GM12878 (cell line): ENCODE measurements around the gene PLPP3. TPM values are rescaled to one million over a fixed set of nuclear protein-coding genes. Genes with fewer than 3 reads are reported as not detected.
A peak's percentile ranks its signal among the peaks of the same experiment; 100 is the strongest.

Experiments
- ATAC-seq: fragments of 200-7000 bp; cut with Tn5 transposase; 3 replicates; pipeline ENCODE4 v1.9.1; 2020; ENCODE audit warnings: mild to moderate bottlenecking, moderate library complexity
- BruUV-seq: library from RNA; stranded (reverse); fragments of 400-500 nt; replicated peaks from 2 replicates; lab custom pipeline; 2021; lab: Mats Ljungman, UMichigan
- CTCF ChIA-PET: fragments of 300-600 bp; sonication (Branson Sonifier 250); formaldehyde crosslinking; extraction: SDS; loops from one replicate; lab custom pipeline; 2021; ENCODE audit warnings: inconsistent platforms; lab: Yijun Ruan, JAX
- POLR2A ChIA-PET: fragments of 350-600 bp; formaldehyde crosslinking; extraction: SDS; loops from one replicate; lab custom pipeline; 2021; ENCODE audit warnings: inconsistent platforms; lab: Charles Lee
- RAD21 ChIA-PET: fragments of 300-600 bp; sonication (Branson Sonifier 250); formaldehyde crosslinking; loops from one replicate; lab custom pipeline; 2023; ENCODE audit warnings: antibody characterized with exemption; ENCODE audit not compliant: unreplicated experiment; lab: Charles Lee
- SMC1A ChIA-PET: fragments of 300-600 bp; sonication (Branson Sonifier 250); formaldehyde crosslinking; loops from one replicate; lab custom pipeline; 2023; ENCODE audit not compliant: unreplicated experiment, uncharacterized antibody; lab: Charles Lee
- DNase-seq: peaks from one replicate; pipeline ENCODE4 v3.0.0-alpha.2; 2011; ENCODE audit warnings: low read depth, low spot score
- FAIRE-seq: peaks from 3 replicates; lab custom pipeline; 2011; peaks lifted over from hg19 to GRCh38; lab: Jason Lieb, UNC
- H2AFZ ChIP-seq: 2 replicates; pipeline ENCODE4 v1.6.0; 2011; ENCODE audit warnings: low read depth, low read length, control low read depth; ENCODE audit not compliant: control insufficient read depth
- H3K27ac ChIP-seq: 2 replicates; pipeline ENCODE4 v1.5.1; 2011; ENCODE audit warnings: control low read depth; ENCODE audit not compliant: control insufficient read depth, insufficient read depth
- H3K27me3 ChIP-seq, 2 experiments: replicated peaks in 1 of 2; 2 replicates each; pipeline versions ENCODE4 v1.6.0 to v1.6.1; 2011; ENCODE audit warnings: low read length in 1 of 2; ENCODE audit not compliant: control insufficient read depth in 2 of 2, insufficient read depth in 2 of 2
- H3K36me3 ChIP-seq, 2 experiments: 2 replicates each; pipeline ENCODE4 v1.5.1; 2011; ENCODE audit warnings: low read length in 1 of 2; ENCODE audit not compliant: control insufficient read depth in 2 of 2, insufficient read depth in 2 of 2
- H3K4me1 ChIP-seq: 2 replicates; pipeline ENCODE4 v1.6.1; 2011; ENCODE audit warnings: mild to moderate bottlenecking, low read length, moderate library complexity, mixed read lengths; ENCODE audit not compliant: control insufficient read depth, insufficient read depth
- H3K4me2 ChIP-seq: 2 replicates; pipeline ENCODE4 v1.6.0; 2011; ENCODE audit warnings: control low read depth; ENCODE audit not compliant: control insufficient read depth, insufficient read depth
- H3K4me3 ChIP-seq: fragments of 200-600 bp; sonication (generic); 2 replicates; pipeline ENCODE4 v1.5.1; 2016
- H3K79me2 ChIP-seq: 2 replicates; pipeline ENCODE4 v1.6.0; 2011; ENCODE audit warnings: low read length; ENCODE audit not compliant: control insufficient read depth, insufficient read depth
- H3K9ac ChIP-seq: 2 replicates; pipeline ENCODE4 v1.8.0; 2011; ENCODE audit warnings: low read length, control low read depth, mixed read lengths; ENCODE audit not compliant: control insufficient read depth, insufficient read depth
- H3K9me3 ChIP-seq: replicated peaks from 3 replicates; pipeline ENCODE4 v1.5.1; 2011; ENCODE audit warnings: mild to moderate bottlenecking, low read length; ENCODE audit not compliant: control insufficient read depth, insufficient read depth
- H4K20me1 ChIP-seq: 2 replicates; pipeline ENCODE4 v1.6.0; 2011; ENCODE audit not compliant: control insufficient read depth, insufficient read depth
- BMI1 ChIP-seq: fragments of 450-650 bp; IDR thresholded peaks from 2 replicates; pipeline ENCODE4 v1.6.1; 2016; ENCODE audit warnings: mild to moderate bottlenecking, moderate library complexity, borderline replicate concordance
- JUNB ChIP-seq: IDR thresholded peaks from 2 replicates; pipeline ENCODE4 v1.6.1; 2016; ENCODE audit warnings: antibody characterized with exemption, mild to moderate bottlenecking
- KLF5 ChIP-seq: fragments of 450-650 bp; IDR thresholded peaks from 2 replicates; pipeline ENCODE4 v1.6.1; 2014; ENCODE audit warnings: mild to moderate bottlenecking; ENCODE audit not compliant: partially characterized antibody
- SREBF1 ChIP-seq: IDR thresholded peaks from 2 replicates; pipeline ENCODE4 v1.6.1; 2012; ENCODE audit warnings: mild to moderate bottlenecking, low read length
- ZNF384 ChIP-seq: IDR thresholded peaks from 2 replicates; pipeline ENCODE4 v1.6.1; 2012; ENCODE audit warnings: low read depth, mild to moderate bottlenecking, low read length, improper control_type of control experiment, borderline replicate concordance
- ZSCAN29 ChIP-seq: fragments of 450-650 bp; IDR thresholded peaks from 2 replicates; pipeline ENCODE4 v1.6.1; 2017; ENCODE audit warnings: mild to moderate bottlenecking, moderate library complexity
- WGBS: methylation state at CpG from one replicate; pipeline ENCODE4 v1.1.6; 2016; ENCODE audit warnings: low lambda C conversion rate; ENCODE audit not compliant: insufficient replicate concordance, insufficient coverage; ENCODE audit errors: missing lambda C conversion rate; 5-methylcytosine and 5-hydroxymethylcytosine counted together
- in situ Hi-C: fragments of 300-500 bp; cut with MboI; formaldehyde crosslinking; loops from 9 replicates; pipeline ENCODE4 v1.14.3; 2018; ENCODE audit warnings: mixed read lengths
- intact Hi-C: fragments of 100-400 bp; cut with micrococcal nuclease; formaldehyde crosslinking; loops from one replicate; pipeline ENCODE4 v1.14.2; 2022; ENCODE audit not compliant: unreplicated experiment
- polyA plus RNA-seq, 11 experiments: library from polyadenylated mRNA; depleted of rRNA in 4 of 11; unstranded in 6 of 11; stranded (reverse) in 5 of 11; fragments of >200 nt; fragmentation: Nextera tagmentation in 4 of 11; fragmentation: Illumina TruSeq in 1 of 11; extraction: Ambion mirVana in 4 of 11; extraction: Trizol in 1 of 11; gene quantifications; 1 replicate in 1 of 11; 2 replicates in 10 of 11; pipeline versions ENCODE4 v1.2.1 to v1.2.3, GENCODE V29; 2011 to 2016; ENCODE audit warnings: inconsistent platforms in 2 of 11, missing spikeins in 2 of 11, low read depth in 1 of 11
- total RNA-seq, 4 experiments: library from RNA; depleted of rRNA in 3 of 4; stranded (reverse); fragments of >200 nt in 3 of 4; fragmentation: Illumina TruSeq in 1 of 4; extraction: Trizol in 1 of 4; gene quantifications; 2 replicates each; pipeline versions ENCODE4 v1.2.1 to v1.2.3, GENCODE V29; 2013 to 2021
- TF ChIP-seq, protein P1 (sequence below): fragments of 450-650 bp; IDR thresholded peaks from 2 replicates; pipeline ENCODE4 v1.6.1; 2017; ENCODE audit warnings: antibody characterized with exemption, mild to moderate bottlenecking, moderate library complexity
- TF ChIP-seq, protein P2 (sequence below): fragments of 450-650 bp; formaldehyde crosslinking; IDR thresholded peaks from 2 replicates; pipeline ENCODE4 v1.5.0; 2022; ENCODE audit warnings: mild to moderate bottlenecking, missing genetic modification characterization
- TF ChIP-seq, protein P3 (sequence below): IDR thresholded peaks from 2 replicates; pipeline ENCODE4 v1.6.1; 2012; ENCODE audit warnings: improper control_type of control experiment, low read depth, low read length; ENCODE audit not compliant: insufficient replicate concordance

Gene PLPP3
- total and polyA plus RNA-seq, 10 of the 15 experiments (the other 5 are each of a cell fraction or from before 2014, with no cell fraction given): 6.4 to 26.8 (median 9.5) TPM

- FAIRE-seq (peak; percentile 90), ATAC-seq (peak; percentile 96), DNase-seq (peak; percentile 43)
- Histone ChIP-seq H3K4me2 (peak overlapping the region; percentile 39), H2AFZ (0 out of 2 replicates have a peak overlapping the region, but pooled peaks have one; percentile 2), H3K9ac (no peak overlapping the region), H3K9me3 (no peaks in the 10 kb centered on the region), H3K27ac (peak overlapping the region; percentile 45; the same call in 1 of the 2 replicates), H3K4me1 (peaks cover 32% of the 10 kb centered on the region), H3K79me2 (no peaks in the 10 kb centered on the region), H3K27me3 (no peaks in the 10 kb centered on the region; a peak in 2 of 4 replicates), H4K20me1 (no peaks in the 10 kb centered on the region; the same call in 1 of the 2 replicates), H3K36me3 (no peaks in the 10 kb centered on the region), H3K4me3 (peak overlapping the region; percentile 14; the same call in 1 of the 2 replicates)
- BruUV-seq: TSS peak; percentile 64
- in situ Hi-C loops: no loop called here
- under 1% methylated on average over 7 of the region's 7 CpGs for WGBS
- ChIA-PET POLR2A (interaction anchor here (0.6 to 1.4 kb wide), 5 partner anchors 18 to 557 kb away, joined by 3 to 6 read pairs (median 4); no protein-coding TSS in a partner anchor), SMC1A (interaction anchor here (0.6 to 7.6 kb wide), 24 partner anchors 9 to 410 kb away, joined by 3 to 74 read pairs (median 5); partner anchors contain the start of gene PLPP3), CTCF (interaction anchor here (0.6 to 4.5 kb wide), 2 partner anchors 60 to 328 kb away, joined by 4 to 33 read pairs; no protein-coding TSS in a partner anchor), RAD21 (interaction anchor here (0.7 to 7.8 kb wide), 11 partner anchors 9 to 68 kb away, joined by 3 to 103 read pairs (median 3); partner anchors contain the start of gene PLPP3)
- intact Hi-C loops: no loop called here
- TF ChIP-seq BMI1 (no peak), ZSCAN29 (no peak), KLF5 (no peak), ZNF384 (peak; percentile 38; the same call in 1 of the 2 replicates), JUNB (peak; percentile 36; the same call in 1 of the 2 replicates), SREBF1 (no peak)
- TF ChIP-seq, protein P1, sequence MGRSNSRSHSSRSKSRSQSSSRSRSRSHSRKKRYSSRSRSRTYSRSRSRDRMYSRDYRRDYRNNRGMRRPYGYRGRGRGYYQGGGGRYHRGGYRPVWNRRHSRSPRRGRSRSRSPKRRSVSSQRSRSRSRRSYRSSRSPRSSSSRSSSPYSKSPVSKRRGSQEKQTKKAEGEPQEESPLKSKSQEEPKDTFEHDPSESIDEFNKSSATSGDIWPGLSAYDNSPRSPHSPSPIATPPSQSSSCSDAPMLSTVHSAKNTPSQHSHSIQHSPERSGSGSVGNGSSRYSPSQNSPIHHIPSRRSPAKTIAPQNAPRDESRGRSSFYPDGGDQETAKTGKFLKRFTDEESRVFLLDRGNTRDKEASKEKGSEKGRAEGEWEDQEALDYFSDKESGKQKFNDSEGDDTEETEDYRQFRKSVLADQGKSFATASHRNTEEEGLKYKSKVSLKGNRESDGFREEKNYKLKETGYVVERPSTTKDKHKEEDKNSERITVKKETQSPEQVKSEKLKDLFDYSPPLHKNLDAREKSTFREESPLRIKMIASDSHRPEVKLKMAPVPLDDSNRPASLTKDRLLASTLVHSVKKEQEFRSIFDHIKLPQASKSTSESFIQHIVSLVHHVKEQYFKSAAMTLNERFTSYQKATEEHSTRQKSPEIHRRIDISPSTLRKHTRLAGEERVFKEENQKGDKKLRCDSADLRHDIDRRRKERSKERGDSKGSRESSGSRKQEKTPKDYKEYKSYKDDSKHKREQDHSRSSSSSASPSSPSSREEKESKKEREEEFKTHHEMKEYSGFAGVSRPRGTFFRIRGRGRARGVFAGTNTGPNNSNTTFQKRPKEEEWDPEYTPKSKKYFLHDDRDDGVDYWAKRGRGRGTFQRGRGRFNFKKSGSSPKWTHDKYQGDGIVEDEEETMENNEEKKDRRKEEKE: no peak
- TF ChIP-seq, protein P2, sequence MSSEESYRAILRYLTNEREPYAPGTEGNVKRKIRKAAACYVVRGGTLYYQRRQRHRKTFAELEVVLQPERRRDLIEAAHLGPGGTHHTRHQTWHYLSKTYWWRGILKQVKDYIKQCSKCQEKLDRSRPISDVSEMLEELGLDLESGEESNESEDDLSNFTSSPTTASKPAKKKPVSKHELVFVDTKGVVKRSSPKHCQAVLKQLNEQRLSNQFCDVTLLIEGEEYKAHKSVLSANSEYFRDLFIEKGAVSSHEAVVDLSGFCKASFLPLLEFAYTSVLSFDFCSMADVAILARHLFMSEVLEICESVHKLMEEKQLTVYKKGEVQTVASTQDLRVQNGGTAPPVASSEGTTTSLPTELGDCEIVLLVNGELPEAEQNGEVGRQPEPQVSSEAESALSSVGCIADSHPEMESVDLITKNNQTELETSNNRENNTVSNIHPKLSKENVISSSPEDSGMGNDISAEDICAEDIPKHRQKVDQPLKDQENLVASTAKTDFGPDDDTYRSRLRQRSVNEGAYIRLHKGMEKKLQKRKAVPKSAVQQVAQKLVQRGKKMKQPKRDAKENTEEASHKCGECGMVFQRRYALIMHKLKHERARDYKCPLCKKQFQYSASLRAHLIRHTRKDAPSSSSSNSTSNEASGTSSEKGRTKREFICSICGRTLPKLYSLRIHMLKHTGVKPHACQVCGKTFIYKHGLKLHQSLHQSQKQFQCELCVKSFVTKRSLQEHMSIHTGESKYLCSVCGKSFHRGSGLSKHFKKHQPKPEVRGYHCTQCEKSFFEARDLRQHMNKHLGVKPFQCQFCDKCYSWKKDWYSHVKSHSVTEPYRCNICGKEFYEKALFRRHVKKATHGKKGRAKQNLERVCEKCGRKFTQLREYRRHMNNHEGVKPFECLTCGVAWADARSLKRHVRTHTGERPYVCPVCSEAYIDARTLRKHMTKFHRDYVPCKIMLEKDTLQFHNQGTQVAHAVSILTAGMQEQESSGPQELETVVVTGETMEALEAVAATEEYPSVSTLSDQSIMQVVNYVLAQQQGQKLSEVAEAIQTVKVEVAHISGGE: no peak
- TF ChIP-seq, protein P3, sequence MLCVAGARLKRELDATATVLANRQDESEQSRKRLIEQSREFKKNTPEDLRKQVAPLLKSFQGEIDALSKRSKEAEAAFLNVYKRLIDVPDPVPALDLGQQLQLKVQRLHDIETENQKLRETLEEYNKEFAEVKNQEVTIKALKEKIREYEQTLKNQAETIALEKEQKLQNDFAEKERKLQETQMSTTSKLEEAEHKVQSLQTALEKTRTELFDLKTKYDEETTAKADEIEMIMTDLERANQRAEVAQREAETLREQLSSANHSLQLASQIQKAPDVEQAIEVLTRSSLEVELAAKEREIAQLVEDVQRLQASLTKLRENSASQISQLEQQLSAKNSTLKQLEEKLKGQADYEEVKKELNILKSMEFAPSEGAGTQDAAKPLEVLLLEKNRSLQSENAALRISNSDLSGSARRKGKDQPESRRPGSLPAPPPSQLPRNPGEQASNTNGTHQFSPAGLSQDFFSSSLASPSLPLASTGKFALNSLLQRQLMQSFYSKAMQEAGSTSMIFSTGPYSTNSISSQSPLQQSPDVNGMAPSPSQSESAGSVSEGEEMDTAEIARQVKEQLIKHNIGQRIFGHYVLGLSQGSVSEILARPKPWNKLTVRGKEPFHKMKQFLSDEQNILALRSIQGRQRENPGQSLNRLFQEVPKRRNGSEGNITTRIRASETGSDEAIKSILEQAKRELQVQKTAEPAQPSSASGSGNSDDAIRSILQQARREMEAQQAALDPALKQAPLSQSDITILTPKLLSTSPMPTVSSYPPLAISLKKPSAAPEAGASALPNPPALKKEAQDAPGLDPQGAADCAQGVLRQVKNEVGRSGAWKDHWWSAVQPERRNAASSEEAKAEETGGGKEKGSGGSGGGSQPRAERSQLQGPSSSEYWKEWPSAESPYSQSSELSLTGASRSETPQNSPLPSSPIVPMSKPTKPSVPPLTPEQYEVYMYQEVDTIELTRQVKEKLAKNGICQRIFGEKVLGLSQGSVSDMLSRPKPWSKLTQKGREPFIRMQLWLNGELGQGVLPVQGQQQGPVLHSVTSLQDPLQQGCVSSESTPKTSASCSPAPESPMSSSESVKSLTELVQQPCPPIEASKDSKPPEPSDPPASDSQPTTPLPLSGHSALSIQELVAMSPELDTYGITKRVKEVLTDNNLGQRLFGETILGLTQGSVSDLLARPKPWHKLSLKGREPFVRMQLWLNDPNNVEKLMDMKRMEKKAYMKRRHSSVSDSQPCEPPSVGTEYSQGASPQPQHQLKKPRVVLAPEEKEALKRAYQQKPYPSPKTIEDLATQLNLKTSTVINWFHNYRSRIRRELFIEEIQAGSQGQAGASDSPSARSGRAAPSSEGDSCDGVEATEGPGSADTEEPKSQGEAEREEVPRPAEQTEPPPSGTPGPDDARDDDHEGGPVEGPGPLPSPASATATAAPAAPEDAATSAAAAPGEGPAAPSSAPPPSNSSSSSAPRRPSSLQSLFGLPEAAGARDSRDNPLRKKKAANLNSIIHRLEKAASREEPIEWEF: no peak
Observed at GRCh38 chr1:56516539-56517252, 62.7 kb downstream of the PLPP3 start.
